GM18873 (cell line): ENCODE results near the gene SIX5.

ENCODE experiments used
- ATAC-seq: cut with Tn5 transposase; IDR thresholded peaks from one replicate; pipeline ENCODE4 v1.9.1; 2021; ENCODE audit warnings: mild to moderate bottlenecking, moderate library complexity, moderate number of reproducible peaks; ENCODE audit not compliant: unreplicated experiment, low FRiP score

SIX5 gene

GRCh38 chr19:45717131-45717982, 51.7 kb downstream of the SIX5 start:
- ATAC-seq, result peak; percentile 90

- ATAC-seq, result no peak
These were observed 52.5 kb downstream of the SIX5 start for GRCh38 chr19:45716359-45717130.

- ATAC-seq, result no peak
These were observed 53.9 kb downstream of the SIX5 start for GRCh38 chr19:45715139-45715538.
